ENCODE results near the gene NEDD9.

DNA sequence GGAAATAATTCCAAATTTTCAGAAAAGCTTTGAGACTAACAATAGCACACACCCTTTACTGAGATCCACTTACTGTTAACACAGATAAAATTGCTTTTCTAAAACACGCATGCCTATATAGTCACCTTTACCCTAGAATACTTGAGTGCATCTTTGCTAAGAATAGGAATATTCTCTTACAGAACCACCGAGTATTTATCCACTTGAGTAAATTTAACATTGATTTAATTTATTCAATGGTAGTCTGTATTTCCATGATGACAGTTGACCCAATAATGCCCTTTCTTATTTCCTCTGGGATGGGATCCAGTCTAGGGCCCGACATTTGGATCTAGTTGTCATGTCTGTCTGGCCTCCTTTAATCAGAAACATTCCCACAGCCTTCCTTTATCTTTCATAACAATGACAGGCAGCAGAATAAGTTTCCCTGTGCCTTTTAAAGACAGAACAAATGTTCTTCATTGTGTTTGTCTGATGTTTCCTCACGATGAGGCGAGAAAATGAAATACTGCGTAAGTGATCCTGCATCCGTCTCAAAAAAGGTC, 64.3 kb downstream of the NEDD9 start:
- TF ChIP-seq ZNF707 (tag by site-specific recombination; IDR thresholded peaks at IDR 0.05) (no peak), ZNF654 (tag by site-specific recombination; IDR thresholded peaks at IDR 0.05; ENCODE audit: low read depth) (no peak), ZNF274 (IDR thresholded peaks at IDR 0.05; ENCODE audit: low read length) (no peak), ZNF274 (tag by site-specific recombination; IDR thresholded peaks at IDR 0.05; ENCODE audit: borderline replicate concordance) (no peak), REST (tag by site-specific recombination; IDR thresholded peaks at IDR 0.05) (no peak), GLI4 (tag by site-specific recombination; IDR thresholded peaks at IDR 0.05) (no peak), ZNF335 (tag by site-specific recombination; conservative IDR thresholded peaks at IDR 0.05) (no peak)
- TF ChIP-seq, protein P1, sequence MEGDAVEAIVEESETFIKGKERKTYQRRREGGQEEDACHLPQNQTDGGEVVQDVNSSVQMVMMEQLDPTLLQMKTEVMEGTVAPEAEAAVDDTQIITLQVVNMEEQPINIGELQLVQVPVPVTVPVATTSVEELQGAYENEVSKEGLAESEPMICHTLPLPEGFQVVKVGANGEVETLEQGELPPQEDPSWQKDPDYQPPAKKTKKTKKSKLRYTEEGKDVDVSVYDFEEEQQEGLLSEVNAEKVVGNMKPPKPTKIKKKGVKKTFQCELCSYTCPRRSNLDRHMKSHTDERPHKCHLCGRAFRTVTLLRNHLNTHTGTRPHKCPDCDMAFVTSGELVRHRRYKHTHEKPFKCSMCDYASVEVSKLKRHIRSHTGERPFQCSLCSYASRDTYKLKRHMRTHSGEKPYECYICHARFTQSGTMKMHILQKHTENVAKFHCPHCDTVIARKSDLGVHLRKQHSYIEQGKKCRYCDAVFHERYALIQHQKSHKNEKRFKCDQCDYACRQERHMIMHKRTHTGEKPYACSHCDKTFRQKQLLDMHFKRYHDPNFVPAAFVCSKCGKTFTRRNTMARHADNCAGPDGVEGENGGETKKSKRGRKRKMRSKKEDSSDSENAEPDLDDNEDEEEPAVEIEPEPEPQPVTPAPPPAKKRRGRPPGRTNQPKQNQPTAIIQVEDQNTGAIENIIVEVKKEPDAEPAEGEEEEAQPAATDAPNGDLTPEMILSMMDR (tag by site-specific recombination; IDR thresholded peaks at IDR 0.05): no peak
